NB4 (cell line): ENCODE measurements around the gene ZFHX3.

ENCODE experiments used
- DNase-seq: peaks from one replicate; pipeline ENCODE4 v3.0.0; 2010; ENCODE audit warnings: low read depth
- H3K4me3 ChIP-seq: one replicate; pipeline ENCODE4 v1.5.1; 2011; ENCODE audit warnings: mild to moderate bottlenecking, low read depth, low read length, moderate library complexity
- CTCF ChIP-seq: IDR thresholded peaks from one replicate; pipeline ENCODE4 v1.5.1; 2012; ENCODE audit warnings: low read depth, low read length
- MAX ChIP-seq: IDR thresholded peaks from 2 replicates; pipeline ENCODE4 v1.6.1; 2011; ENCODE audit warnings: low read depth, low read length
- MYC ChIP-seq: IDR thresholded peaks from 2 replicates; pipeline ENCODE4 v1.6.1; 2011; ENCODE audit warnings: low read depth, low read length
- POLR2A ChIP-seq: IDR thresholded peaks from 2 replicates; pipeline ENCODE4 v1.6.1; 2011; ENCODE audit warnings: mild to moderate bottlenecking; ENCODE audit not compliant: insufficient read length; ENCODE audit errors: extremely low read depth

ZFHX3 gene

GRCh38 chr16:72793716-72794115 lies 254.2 kb downstream of the ZFHX3 start:
- no peak overlapping the region for H3K4me3 ChIP-seq
- TF ChIP-seq CTCF = no peak
- no peak for TF ChIP-seq MAX
- no peak for TF ChIP-seq MYC
- no peak for TF ChIP-seq POLR2A
- DNase-seq = no peak

DNA sequence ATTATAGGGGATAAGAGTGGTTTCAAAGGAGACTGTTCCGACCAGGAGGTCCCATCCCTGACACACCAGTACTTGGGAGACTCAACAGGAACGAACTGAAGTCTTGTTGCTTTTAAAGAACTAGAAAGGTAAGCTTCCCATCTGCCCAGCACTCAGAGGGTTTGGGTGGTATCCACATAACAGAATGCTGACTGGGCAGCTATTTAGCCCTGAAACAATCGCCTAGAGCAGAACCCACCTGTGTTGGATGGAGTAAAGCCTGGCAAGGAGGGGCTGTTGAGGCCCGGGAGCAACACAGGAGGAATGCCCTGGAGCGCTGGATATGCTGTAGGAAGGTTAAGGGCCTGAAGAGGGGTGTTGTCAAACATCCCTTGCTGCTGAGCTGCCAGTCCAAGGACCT lies 254.9 kb downstream of the ZFHX3 start:
- no peak overlapping the region for H3K4me3 ChIP-seq
- no peak for TF ChIP-seq MYC
- TF ChIP-seq MAX = no peak
- TF ChIP-seq CTCF = no peak
- TF ChIP-seq POLR2A = no peak
- DNase-seq = no peak

DNA sequence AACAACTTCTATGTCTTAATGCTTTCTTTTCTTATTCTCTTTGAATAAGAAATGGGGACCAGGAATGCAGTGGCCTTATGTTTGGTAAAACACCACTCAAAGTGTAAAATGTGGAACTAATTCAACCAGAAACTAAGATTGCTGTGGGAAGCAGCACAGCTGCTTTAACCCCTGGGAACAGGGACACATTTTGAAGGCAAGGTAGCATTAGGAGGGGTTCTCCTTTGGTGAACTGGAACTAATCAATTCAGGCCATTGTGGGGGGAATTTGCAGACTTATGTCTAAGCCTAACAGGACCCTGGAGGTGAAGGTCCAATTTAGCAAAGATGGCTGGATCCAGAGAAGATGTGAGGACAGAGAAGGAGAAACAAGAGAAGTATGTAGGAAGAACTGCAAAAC lies 256.1 kb downstream of the ZFHX3 start:
- H3K4me3 ChIP-seq = no peak overlapping the region
- no peak for DNase-seq
- TF ChIP-seq POLR2A = no peak
- TF ChIP-seq MAX = no peak
- TF ChIP-seq MYC = no peak
- TF ChIP-seq CTCF = no peak

DNA sequence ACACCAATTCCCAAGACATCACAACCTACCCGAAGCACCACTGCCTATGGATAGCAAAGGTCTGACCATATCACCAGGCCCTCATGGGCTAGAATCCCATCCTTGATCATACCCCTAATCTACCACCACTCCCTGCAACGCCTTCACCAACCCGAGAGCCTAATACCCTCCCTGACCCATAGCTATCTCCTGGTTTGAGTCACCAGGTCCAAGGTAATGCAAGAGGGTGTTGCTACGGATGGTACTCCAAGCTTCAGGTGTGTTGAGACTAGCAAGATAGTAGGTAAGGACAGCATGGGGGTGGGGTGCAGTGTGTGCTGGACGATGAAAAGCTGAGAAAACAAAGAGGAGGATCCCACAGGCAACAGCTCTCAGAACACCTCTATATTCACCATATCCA lies 258.0 kb downstream of the ZFHX3 start:
- no peak for DNase-seq
- no peak for TF ChIP-seq POLR2A
- no peak for TF ChIP-seq MAX
- no peak for TF ChIP-seq MYC
- no peak overlapping the region for H3K4me3 ChIP-seq

- no peak for DNase-seq
- TF ChIP-seq CTCF (no peak), POLR2A (no peak), MYC (no peak), MAX (no peak)
- no peak overlapping the region for H3K4me3 ChIP-seq
Measured at GRCh38 chr16:72789465-72789864, 258.5 kb downstream of the ZFHX3 start.

DNA sequence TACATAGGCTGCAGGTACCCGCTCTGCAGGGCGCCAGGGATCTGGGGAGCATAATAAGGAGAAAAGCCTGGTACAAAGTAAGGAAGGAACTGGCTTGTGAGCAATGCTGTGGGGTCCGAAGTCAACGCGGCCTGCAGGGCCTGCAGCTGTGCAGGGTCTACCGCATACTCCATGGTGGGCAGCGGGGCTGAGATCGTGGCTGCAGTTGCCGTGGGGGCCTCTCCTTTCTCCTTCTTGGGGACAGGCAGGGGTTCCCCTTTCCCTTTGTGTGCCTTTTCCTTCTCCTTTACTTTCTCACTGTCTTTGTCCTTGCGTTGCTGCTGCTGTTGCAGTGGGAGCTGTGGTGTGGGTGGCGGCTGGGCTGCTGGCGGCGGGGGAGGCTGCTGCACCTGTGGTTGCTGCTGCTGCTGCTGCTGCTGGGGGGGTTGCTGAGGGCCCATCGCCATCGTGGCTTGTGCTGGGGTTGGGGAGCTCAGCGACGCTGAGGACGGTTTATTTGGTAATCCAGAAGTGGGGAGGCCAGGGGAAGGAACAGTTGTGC lies 259.6 kb downstream of the ZFHX3 start:
- TF ChIP-seq POLR2A (no peak), MYC (no peak), CTCF (no peak), MAX (no peak)
- peak; percentile 88 for DNase-seq
- H3K4me3 ChIP-seq = peak overlapping the region; percentile 78
